GM12892 (cell line): ENCODE results near the gene IFFO2.

Source experiments
- POLR2A ChIP-seq: IDR thresholded peaks from 2 replicates; pipeline ENCODE4 v1.6.1; 2011; ENCODE audit warnings: low read depth, low read length, control low read depth
- POLR2AphosphoS5 ChIP-seq: IDR thresholded peaks from 2 replicates; pipeline ENCODE4 v1.6.1; 2011; ENCODE audit warnings: low read depth, low read length, control low read depth
- TAF1 ChIP-seq: IDR thresholded peaks from 2 replicates; pipeline ENCODE4 v1.6.1; 2011; ENCODE audit warnings: low read depth, mild to moderate bottlenecking, control low read depth, low read length, borderline replicate concordance

- TF ChIP-seq POLR2AphosphoS5, result no peak
- TF ChIP-seq POLR2A, result no peak
- no peak for TF ChIP-seq TAF1
Measured at GRCh38 chr1:18876210-18876609, 80.3 kb downstream of the IFFO2 start.
